GM12878 (cell line): Measurements from ENCODE around the gene FBXO33. TPM values are rescaled to one million over a fixed set of nuclear protein-coding genes. Genes with fewer than 3 reads are reported as not detected.

Experiments
- ATAC-seq: fragments of 200-7000 bp; cut with Tn5 transposase; 3 replicates; pipeline ENCODE4 v1.9.1; 2020; ENCODE audit warnings: mild to moderate bottlenecking, moderate library complexity
- BruUV-seq: library from RNA; stranded (reverse); fragments of 400-500 nt; replicated peaks from 2 replicates; lab custom pipeline; 2021; lab: Mats Ljungman, UMichigan
- CTCF ChIA-PET: fragments of 300-600 bp; sonication (Branson Sonifier 250); formaldehyde crosslinking; extraction: SDS; loops from one replicate; lab custom pipeline; 2021; ENCODE audit warnings: inconsistent platforms; lab: Yijun Ruan, JAX
- POLR2A ChIA-PET: fragments of 350-600 bp; formaldehyde crosslinking; extraction: SDS; loops from one replicate; lab custom pipeline; 2021; ENCODE audit warnings: inconsistent platforms; lab: Charles Lee
- RAD21 ChIA-PET: fragments of 300-600 bp; sonication (Branson Sonifier 250); formaldehyde crosslinking; loops from one replicate; lab custom pipeline; 2023; ENCODE audit warnings: antibody characterized with exemption; ENCODE audit not compliant: unreplicated experiment; lab: Charles Lee
- SMC1A ChIA-PET: fragments of 300-600 bp; sonication (Branson Sonifier 250); formaldehyde crosslinking; loops from one replicate; lab custom pipeline; 2023; ENCODE audit not compliant: unreplicated experiment, uncharacterized antibody; lab: Charles Lee
- DNase-seq: peaks from one replicate; pipeline ENCODE4 v3.0.0-alpha.2; 2011; ENCODE audit warnings: low read depth, low spot score
- FAIRE-seq: peaks from 3 replicates; lab custom pipeline; 2011; peaks lifted over from hg19 to GRCh38; lab: Jason Lieb, UNC
- H2AFZ ChIP-seq: 2 replicates; pipeline ENCODE4 v1.6.0; 2011; ENCODE audit warnings: low read depth, low read length, control low read depth; ENCODE audit not compliant: control insufficient read depth
- H3K27ac ChIP-seq: 2 replicates; pipeline ENCODE4 v1.5.1; 2011; ENCODE audit warnings: control low read depth; ENCODE audit not compliant: control insufficient read depth, insufficient read depth
- H3K27me3 ChIP-seq, 2 experiments: replicated peaks in 1 of 2; 2 replicates each; pipeline versions ENCODE4 v1.6.0 to v1.6.1; 2011; ENCODE audit warnings: low read length in 1 of 2; ENCODE audit not compliant: control insufficient read depth in 2 of 2, insufficient read depth in 2 of 2
- H3K36me3 ChIP-seq, 2 experiments: 2 replicates each; pipeline ENCODE4 v1.5.1; 2011; ENCODE audit warnings: low read length in 1 of 2; ENCODE audit not compliant: control insufficient read depth in 2 of 2, insufficient read depth in 2 of 2
- H3K4me1 ChIP-seq: 2 replicates; pipeline ENCODE4 v1.6.1; 2011; ENCODE audit warnings: mild to moderate bottlenecking, low read length, moderate library complexity, mixed read lengths; ENCODE audit not compliant: control insufficient read depth, insufficient read depth
- H3K4me2 ChIP-seq: 2 replicates; pipeline ENCODE4 v1.6.0; 2011; ENCODE audit warnings: control low read depth; ENCODE audit not compliant: control insufficient read depth, insufficient read depth
- H3K4me3 ChIP-seq: fragments of 200-600 bp; sonication (generic); 2 replicates; pipeline ENCODE4 v1.5.1; 2016
- H3K79me2 ChIP-seq: 2 replicates; pipeline ENCODE4 v1.6.0; 2011; ENCODE audit warnings: low read length; ENCODE audit not compliant: control insufficient read depth, insufficient read depth
- H3K9ac ChIP-seq: 2 replicates; pipeline ENCODE4 v1.8.0; 2011; ENCODE audit warnings: low read length, control low read depth, mixed read lengths; ENCODE audit not compliant: control insufficient read depth, insufficient read depth
- H3K9me3 ChIP-seq: replicated peaks from 3 replicates; pipeline ENCODE4 v1.5.1; 2011; ENCODE audit warnings: mild to moderate bottlenecking, low read length; ENCODE audit not compliant: control insufficient read depth, insufficient read depth
- H4K20me1 ChIP-seq: 2 replicates; pipeline ENCODE4 v1.6.0; 2011; ENCODE audit not compliant: control insufficient read depth, insufficient read depth
- ATF2 ChIP-seq: IDR thresholded peaks from 2 replicates; pipeline ENCODE4 v1.6.1; 2012; ENCODE audit warnings: low read length, inconsistent platforms
- BCL3 ChIP-seq: IDR thresholded peaks from 2 replicates; pipeline ENCODE4 v1.6.1; 2011; ENCODE audit warnings: borderline replicate concordance, low read depth, mild to moderate bottlenecking, moderate library complexity, low read length; ENCODE audit not compliant: insufficient read depth, poor library complexity, severe bottlenecking
- CHD4 ChIP-seq: fragments of 200-600 bp; sonication (generic); IDR thresholded peaks from 2 replicates; pipeline ENCODE4 v1.6.1; 2016; ENCODE audit warnings: mild to moderate bottlenecking
- CREB1 ChIP-seq: IDR thresholded peaks from 2 replicates; pipeline ENCODE4 v1.6.1; 2012; ENCODE audit warnings: low read depth, mild to moderate bottlenecking, inconsistent platforms
- CREM ChIP-seq: IDR thresholded peaks from 2 replicates; pipeline ENCODE4 v1.6.1; 2014; ENCODE audit warnings: antibody characterized with exemption, low read depth
- DPF2 ChIP-seq: fragments of 450-650 bp; IDR thresholded peaks from 2 replicates; pipeline ENCODE4 v1.6.1; 2017; ENCODE audit warnings: mild to moderate bottlenecking
- MAX ChIP-seq: IDR thresholded peaks from 2 replicates; pipeline ENCODE4 v1.6.1; 2012; ENCODE audit warnings: low read depth, low read length, improper control_type of control experiment
- MLLT1 ChIP-seq: fragments of 450-650 bp; IDR thresholded peaks from 2 replicates; pipeline ENCODE4 v1.6.1; 2016; ENCODE audit warnings: mild to moderate bottlenecking
- NKRF ChIP-seq: fragments of 450-650 bp; conservative IDR thresholded peaks from 2 replicates; pipeline ENCODE4 v1.6.1; 2017; ENCODE audit warnings: mild to moderate bottlenecking, moderate library complexity
- NR2F1 ChIP-seq: fragments of 450-650 bp; conservative IDR thresholded peaks from 2 replicates; pipeline ENCODE4 v1.6.1; 2017; ENCODE audit warnings: mild to moderate bottlenecking
- RFX5 ChIP-seq: IDR thresholded peaks from 2 replicates; pipeline ENCODE4 v1.6.1; 2011; ENCODE audit warnings: low read depth, low read length, improper control_type of control experiment
- RUNX3 ChIP-seq: IDR thresholded peaks from 2 replicates; pipeline ENCODE4 v1.6.1; 2012; ENCODE audit warnings: low read length, inconsistent platforms
- USF1 ChIP-seq: IDR thresholded peaks from 2 replicates; pipeline ENCODE4 v1.6.1; 2011; ENCODE audit warnings: borderline replicate concordance, low read depth, mild to moderate bottlenecking, moderate library complexity, mixed read lengths, low read length; ENCODE audit not compliant: insufficient read depth; ENCODE audit errors: extremely low read length
- ZNF384 ChIP-seq: IDR thresholded peaks from 2 replicates; pipeline ENCODE4 v1.6.1; 2012; ENCODE audit warnings: low read depth, mild to moderate bottlenecking, low read length, improper control_type of control experiment, borderline replicate concordance
- ZZZ3 ChIP-seq: IDR thresholded peaks from 2 replicates; pipeline ENCODE4 v1.6.1; 2011; ENCODE audit warnings: low read depth; ENCODE audit not compliant: control insufficient read depth, insufficient read length
- WGBS: methylation state at CpG from one replicate; pipeline ENCODE4 v1.1.6; 2016; ENCODE audit warnings: low lambda C conversion rate; ENCODE audit not compliant: insufficient replicate concordance, insufficient coverage; ENCODE audit errors: missing lambda C conversion rate; 5-methylcytosine and 5-hydroxymethylcytosine counted together
- in situ Hi-C: fragments of 300-500 bp; cut with MboI; formaldehyde crosslinking; loops from 9 replicates; pipeline ENCODE4 v1.14.3; 2018; ENCODE audit warnings: mixed read lengths
- intact Hi-C: fragments of 100-400 bp; cut with micrococcal nuclease; formaldehyde crosslinking; loops from one replicate; pipeline ENCODE4 v1.14.2; 2022; ENCODE audit not compliant: unreplicated experiment
- polyA plus RNA-seq, 11 experiments: library from polyadenylated mRNA; depleted of rRNA in 4 of 11; unstranded in 6 of 11; stranded (reverse) in 5 of 11; fragments of >200 nt; fragmentation: Nextera tagmentation in 4 of 11; fragmentation: Illumina TruSeq in 1 of 11; extraction: Ambion mirVana in 4 of 11; extraction: Trizol in 1 of 11; gene quantifications; 1 replicate in 1 of 11; 2 replicates in 10 of 11; pipeline versions ENCODE4 v1.2.1 to v1.2.3, GENCODE V29; 2011 to 2016; ENCODE audit warnings: inconsistent platforms in 2 of 11, missing spikeins in 2 of 11, low read depth in 1 of 11
- total RNA-seq, 4 experiments: library from RNA; depleted of rRNA in 3 of 4; stranded (reverse); fragments of >200 nt in 3 of 4; fragmentation: Illumina TruSeq in 1 of 4; extraction: Trizol in 1 of 4; gene quantifications; 2 replicates each; pipeline versions ENCODE4 v1.2.1 to v1.2.3, GENCODE V29; 2013 to 2021

The FBXO33 gene
- total and polyA plus RNA-seq, 10 of the 15 experiments (the other 5 are each of a cell fraction or from before 2014, with no cell fraction given): 4.7 to 56.9 (median 19.6) TPM

- CTCF ChIA-PET: interaction anchor here (1.1 to 1.6 kb wide), 4 partner anchors 13 to 349 kb away, joined by 3 to 6 read pairs (median 5); no protein-coding TSS in a partner anchor
- no TSS peak for BruUV-seq
- 0 out of 2 replicates have a peak, but pooled peaks have one; percentile 33 for TF ChIP-seq MLLT1
- no peak for TF ChIP-seq NKRF
- no peak for TF ChIP-seq ZZZ3
- no peak for TF ChIP-seq BCL3
- TF ChIP-seq NR2F1: no peak
- peak; percentile 91 for TF ChIP-seq RUNX3
- no peak for TF ChIP-seq DPF2
- TF ChIP-seq ATF2: peak; percentile 48
- TF ChIP-seq USF1: no peak
- TF ChIP-seq MAX: no peak
- no peak for TF ChIP-seq ZNF384
- TF ChIP-seq CREM: no peak
- no peak for TF ChIP-seq CHD4
- TF ChIP-seq CREB1: no peak
- TF ChIP-seq RFX5: no peak
These were observed 49.1 kb downstream of the FBXO33 start for GRCh38 chr14:39383026-39383660.

More at GRCh38 chr14:39383026-39383660, 49.1 kb downstream of the FBXO33 start:
- Histone ChIP-seq H3K27ac (no peak overlapping the region), H3K36me3 (no peaks in the 10 kb centered on the region), H3K4me3 (no peak overlapping the region), H3K27me3 (no peaks in the 10 kb centered on the region), H3K4me2 (no peak overlapping the region), H4K20me1 (no peaks in the 10 kb centered on the region), H3K9ac (no peak overlapping the region), H3K4me1 (no peaks in the 10 kb centered on the region), H3K9me3 (no peaks in the 10 kb centered on the region), H2AFZ (no peak overlapping the region), H3K79me2 (no peaks in the 10 kb centered on the region)
- no peak for DNase-seq
- FAIRE-seq: no peak
- in situ Hi-C loops (no loop called here), intact Hi-C loops (no loop called here)
- ChIA-PET SMC1A (interaction anchor here (0.8 to 4.1 kb wide), 5 partner anchors 10 to 86 kb away, joined by 3 to 16 read pairs (median 5); no protein-coding TSS in a partner anchor), POLR2A (interaction anchor here (0.6 kb wide), 2 partner anchors 259 to 450 kb away, joined by 4 to 5 read pairs; no protein-coding TSS in a partner anchor), RAD21 (interaction anchor here (0.6 to 1.2 kb wide), 2 partner anchors 18 to 51 kb away, joined by 3 to 4 read pairs; no protein-coding TSS in a partner anchor)
- 0% methylated on average over 1 of the region's 1 CpG for WGBS
- ATAC-seq: peak; percentile 75
